ENCODE results near the gene SCGB2A2.

The SCGB2A2 gene

GRCh38 chr11:62298975-62299374 lies 29.0 kb downstream of the SCGB2A2 start, which contains the start of gene SCGB1D4:
TSS of gene SCGB1D4 (minus strand) at chr11:62299075. CDS start at chr11:62299010, 65 bp downstream.
- DNase-seq (ENCODE audit: low read depth in 2 of 2, low spot score in 1 of 2) = no peak

DNA sequence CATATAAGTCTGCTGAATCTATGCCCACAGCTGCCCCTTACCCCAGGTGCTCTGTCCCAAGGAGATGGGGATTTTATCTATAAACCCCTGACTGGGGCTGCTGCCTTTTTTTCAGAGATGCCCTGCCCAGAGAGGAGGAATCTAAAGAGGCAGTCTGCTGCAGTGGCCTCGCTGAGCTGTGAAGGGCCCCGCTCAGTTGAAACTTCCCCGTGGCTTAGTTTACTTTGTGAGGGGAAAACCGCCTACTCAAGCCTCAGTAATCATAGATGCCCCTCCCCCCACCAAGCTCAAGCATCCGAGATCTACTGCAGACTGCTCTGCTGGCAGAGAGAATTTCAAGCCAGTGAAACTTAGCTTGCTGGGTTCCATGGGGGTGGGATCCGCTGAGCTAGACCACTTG lies 36.3 kb downstream of the SCGB2A2 start:
- no peak for DNase-seq (ENCODE audit: low read depth in 2 of 2, low spot score in 1 of 2)

- DNase-seq (ENCODE audit: low read depth in 2 of 2, low spot score in 1 of 2) = no peak
Measured at GRCh38 chr11:62307950-62308349, 38.0 kb downstream of the SCGB2A2 start.

GRCh38 chr11:62309991-62310390 lies 40.0 kb downstream of the SCGB2A2 start:
- no peak for DNase-seq (ENCODE audit: low read depth in 2 of 2, low spot score in 1 of 2)

- no peak for DNase-seq (ENCODE audit: low read depth in 2 of 2, low spot score in 1 of 2)
Measured at GRCh38 chr11:62315431-62315830, 45.5 kb downstream of the SCGB2A2 start.

GRCh38 chr11:62322524-62322923 lies 52.6 kb downstream of the SCGB2A2 start:
- no peak for DNase-seq (ENCODE audit: low read depth in 2 of 2, low spot score in 1 of 2)

Data from stimulated activated CD8-positive, alpha-beta memory T cell treated with anti-CD3 and anti-CD28 coated beads, Interleukin-4, amount 100 ng/mL, for 1 hour (primary cell).